NCI-H1694 treated with DMSO at 0.1 percent for 48 hours (cell line): ENCODE results near the gene GRAMD2A.
"Not testable (repeated sequence)": the region's sequence is repeated elsewhere in the genome, so short reads cannot be mapped to it uniquely, and the experiment has no call there.

Experiments
- DNase-seq: peaks from one replicate; lab custom pipeline; 2025; lab: John Stamatoyannopoulos, UW

GRAMD2A gene

GRCh38 chr15:72184165-72184811 is 13.3 kb downstream of the GRAMD2A start:
- no peak for DNase-seq

- no peak for DNase-seq
Measured at GRCh38 chr15:72183781-72184164, 13.8 kb downstream of the GRAMD2A start.

- DNase-seq: no peak
Measured at GRCh38 chr15:72182673-72183072, 14.9 kb downstream of the GRAMD2A start.

GRCh38 chr15:72182244-72182643 is 15.3 kb downstream of the GRAMD2A start:
- no peak for DNase-seq

- no peak for DNase-seq
Measured at GRCh38 chr15:72180761-72181324, 16.7 kb downstream of the GRAMD2A start.

- no peak for DNase-seq
Measured at GRCh38 chr15:72179950-72180581, 17.5 kb downstream of the GRAMD2A start.

GRCh38 chr15:72178976-72179585 is 18.5 kb downstream of the GRAMD2A start:
- DNase-seq: no peak

- DNase-seq: no peak
Measured at GRCh38 chr15:72176743-72177142, 20.8 kb downstream of the GRAMD2A start.

- DNase-seq: no peak
Measured at GRCh38 chr15:72176159-72176558, 21.4 kb downstream of the GRAMD2A start.

GRCh38 chr15:72175186-72176044 is 22.2 kb downstream of the GRAMD2A start:
- no peak for DNase-seq

- DNase-seq: no peak
Measured at GRCh38 chr15:72174551-72175165, 22.9 kb downstream of the GRAMD2A start.

GRCh38 chr15:72173864-72174550 is 23.6 kb downstream of the GRAMD2A start:
- no peak for DNase-seq

GRCh38 chr15:72173401-72173800 is 24.2 kb downstream of the GRAMD2A start:
- DNase-seq: no peak

- DNase-seq: no peak
Measured at GRCh38 chr15:72172796-72173195, 24.8 kb downstream of the GRAMD2A start.

GRCh38 chr15:72171978-72172377 is 25.6 kb downstream of the GRAMD2A start:
- DNase-seq: not testable (repeated sequence)

GRCh38 chr15:72170691-72171090 is 26.9 kb downstream of the GRAMD2A start:
- no peak for DNase-seq

- no peak for DNase-seq
Measured at GRCh38 chr15:72169921-72170611, 27.5 kb downstream of the GRAMD2A start.

- no peak for DNase-seq
Measured at GRCh38 chr15:72169236-72169920, 28.2 kb downstream of the GRAMD2A start.

- no peak for DNase-seq
Measured at GRCh38 chr15:72168808-72169190, 28.8 kb downstream of the GRAMD2A start.
